ENCODE results near the gene CDK3.
"Not testable (repeated sequence)": the region's sequence is repeated elsewhere in the genome, so short reads cannot be mapped to it uniquely, and the experiment has no call there.

Gene CDK3

DNA sequence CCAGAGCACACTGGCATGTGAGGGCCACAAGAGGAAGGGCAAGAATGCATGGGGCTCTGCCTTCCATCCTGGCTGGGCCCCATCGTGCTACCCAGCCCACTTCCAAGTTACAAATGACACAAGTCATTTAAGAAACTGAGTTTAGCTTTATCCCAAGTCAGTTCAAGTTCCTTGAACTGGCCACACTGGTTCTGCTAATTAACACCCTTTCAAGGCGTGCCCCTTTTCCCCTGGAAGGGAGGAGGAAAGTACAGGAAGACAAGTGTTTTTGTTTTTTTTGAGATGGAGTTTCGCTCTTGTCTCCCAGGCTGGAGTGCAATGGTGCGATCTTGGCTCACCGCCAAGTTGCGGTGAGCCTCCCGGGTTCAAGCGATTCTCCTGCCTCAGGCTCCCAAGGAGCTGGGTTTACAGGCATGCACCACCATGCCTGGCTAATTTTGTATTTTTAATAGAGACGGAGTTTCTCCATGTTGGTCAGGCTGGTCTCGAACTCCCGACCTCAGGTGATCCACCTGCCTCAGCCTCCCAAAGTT, 43.9 kb downstream of the CDK3 start:
- not testable (repeated sequence) for DNase-seq

DNA sequence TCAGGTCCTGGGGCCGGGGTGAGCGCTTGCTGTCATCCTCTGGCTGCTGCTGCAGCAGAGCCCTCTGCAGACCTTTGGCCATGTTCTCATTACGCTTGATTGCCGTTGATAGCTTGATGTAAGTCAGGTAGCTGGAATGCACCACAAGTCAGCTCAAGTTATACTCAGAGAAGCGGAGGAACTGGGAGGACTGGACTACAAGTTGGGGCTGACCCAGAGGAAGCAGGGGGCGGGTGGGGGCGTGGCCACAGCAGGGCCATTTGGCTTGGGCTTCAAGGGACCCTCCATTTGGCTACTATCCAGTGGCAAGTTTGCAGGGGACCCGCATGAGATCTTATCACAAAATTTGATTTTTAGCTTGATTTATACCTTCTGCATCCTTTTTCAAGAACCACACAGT, 45.4 kb downstream of the CDK3 start:
- no peak for DNase-seq

DNA sequence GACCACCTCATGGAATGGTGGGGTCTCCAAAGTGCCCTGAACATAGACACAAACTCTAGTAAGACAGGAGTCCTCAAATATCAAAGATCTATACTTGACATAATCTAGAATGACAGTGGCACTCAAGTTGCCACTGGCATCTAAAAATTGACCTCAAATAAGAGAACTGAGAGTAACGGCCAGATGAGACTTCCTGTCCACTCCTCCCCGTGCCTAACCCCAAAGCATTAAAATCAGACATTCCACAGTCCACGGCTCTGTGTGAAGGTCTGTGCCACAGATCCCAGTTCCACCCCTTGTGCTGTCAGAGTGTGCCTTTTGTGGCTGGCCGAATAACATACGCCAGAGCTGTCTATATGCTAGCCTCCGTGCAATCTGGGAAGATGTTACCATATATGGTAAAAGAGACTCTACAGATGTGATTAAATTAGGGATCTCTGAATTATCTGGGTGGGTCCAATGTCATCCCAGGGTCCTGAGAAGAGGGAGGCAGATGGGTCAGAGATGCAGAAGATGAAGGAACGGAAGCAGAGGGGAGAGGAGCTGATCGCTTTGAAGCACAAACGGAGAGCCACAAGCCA, 47.5 kb downstream of the CDK3 start:
- no peak for DNase-seq

DNA sequence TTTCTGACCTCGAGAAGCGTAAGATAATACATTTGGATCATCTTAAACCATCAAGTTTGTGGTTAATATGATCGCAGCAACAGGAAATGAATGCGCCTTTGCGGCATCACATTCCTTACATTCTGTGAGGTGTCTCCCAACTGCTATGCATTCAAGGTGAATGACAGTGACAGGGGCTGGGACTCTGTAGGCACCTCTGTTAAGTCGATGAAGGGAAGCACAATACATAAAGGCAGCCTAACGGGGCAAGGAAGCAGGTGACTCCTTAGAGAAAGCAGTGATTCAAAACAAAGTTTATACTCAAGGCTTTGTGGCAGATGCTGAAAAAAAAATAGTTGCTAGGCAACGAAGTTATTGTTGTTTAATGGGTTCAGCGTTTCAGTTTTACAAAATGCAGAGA, 48.1 kb downstream of the CDK3 start:
- DNase-seq = no peak

DNA sequence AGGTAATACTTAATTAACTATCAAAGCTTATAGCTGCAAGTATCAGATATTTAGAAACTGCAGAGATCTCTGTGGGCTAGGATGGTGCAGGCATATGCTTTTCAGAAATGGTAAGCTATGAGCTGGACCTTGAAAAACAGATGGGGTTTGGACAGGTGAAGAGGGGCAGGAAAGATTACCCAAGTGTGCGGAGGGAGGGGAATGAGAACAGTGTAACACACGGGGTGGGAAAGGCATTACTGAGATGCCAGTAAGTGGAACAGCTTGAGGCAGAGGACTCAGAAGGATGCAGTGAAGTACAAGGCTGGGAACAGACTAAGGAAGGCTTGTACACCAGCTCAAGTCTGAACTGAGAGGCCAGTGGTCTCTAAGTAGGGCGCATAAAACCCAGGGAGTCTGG, 48.6 kb downstream of the CDK3 start:
- DNase-seq = no peak

DNA sequence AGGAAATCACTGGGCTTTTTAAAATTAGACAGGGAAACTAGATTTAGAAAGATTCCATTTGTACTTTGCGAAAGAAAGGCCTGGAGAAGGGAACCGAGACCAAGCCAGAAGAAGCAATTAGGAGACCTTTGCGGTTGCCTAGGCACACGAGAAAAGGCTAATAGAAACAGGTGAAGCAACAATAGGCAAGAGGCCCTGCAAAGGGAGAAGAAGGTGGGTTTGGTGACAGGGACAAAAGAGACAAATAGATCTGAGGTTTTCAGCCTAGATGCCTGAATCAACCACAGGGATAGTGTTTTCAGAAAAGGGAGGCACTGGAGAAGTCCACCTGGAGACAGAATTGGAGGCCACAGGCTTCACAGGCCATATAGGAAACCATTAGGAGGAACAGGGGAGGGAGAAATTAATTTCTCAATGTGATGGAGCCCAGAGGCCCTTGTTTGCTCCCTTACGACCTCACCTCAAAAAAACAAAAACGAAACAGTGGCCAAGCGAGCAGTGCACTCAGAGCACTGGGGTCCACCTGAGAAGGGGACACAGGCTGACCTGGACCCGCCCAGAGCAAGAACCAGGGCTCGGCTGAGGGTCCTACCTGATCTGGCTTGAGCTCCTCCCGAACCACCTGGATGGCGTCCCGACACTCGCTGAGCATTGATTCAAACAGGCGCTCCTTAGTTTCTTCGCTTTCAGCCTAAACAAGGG, 49.3 kb downstream of the CDK3 start:
- DNase-seq = no peak

DNA sequence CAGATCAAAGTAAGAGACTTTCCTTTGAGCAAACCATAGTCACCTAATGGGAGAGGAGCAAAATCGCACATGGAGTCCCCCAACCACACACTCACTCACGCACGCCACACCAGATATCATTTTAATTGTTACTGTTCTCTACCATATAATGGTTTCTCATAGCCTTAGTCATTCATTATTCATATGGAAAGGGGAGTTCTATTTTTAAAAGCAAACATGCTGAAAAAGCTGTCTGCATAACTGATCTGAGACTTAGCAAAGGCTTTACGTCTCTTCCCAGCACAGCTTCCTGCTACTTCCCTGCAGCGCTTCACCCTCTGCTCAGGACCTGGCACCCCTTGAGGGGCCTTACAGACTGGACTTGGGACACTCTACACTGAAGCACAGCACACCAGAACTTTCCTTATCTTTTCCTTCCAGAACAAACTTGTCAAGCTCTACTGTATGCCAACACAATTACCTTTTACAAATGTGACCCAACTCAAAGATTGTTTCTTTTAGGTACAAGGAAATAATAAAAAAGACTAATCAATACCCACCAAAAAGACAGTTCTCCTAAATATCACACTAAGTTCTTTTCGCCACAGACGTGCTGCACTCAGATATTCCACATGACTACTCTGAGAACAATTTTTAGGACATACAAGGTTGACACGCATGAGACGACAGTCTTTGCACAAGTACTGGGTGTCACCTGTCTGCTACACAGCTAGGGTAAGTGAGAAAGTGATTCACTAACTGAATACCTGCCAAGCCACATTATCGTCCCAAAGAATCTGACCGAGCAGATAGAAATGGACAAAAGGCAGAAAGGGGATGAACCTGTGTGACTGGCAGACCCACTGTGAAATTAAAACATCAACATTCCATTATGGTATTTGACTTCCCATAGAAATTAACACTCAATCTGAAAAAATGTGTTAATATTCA, 50.1 kb downstream of the CDK3 start:
- no peak for DNase-seq

DNA sequence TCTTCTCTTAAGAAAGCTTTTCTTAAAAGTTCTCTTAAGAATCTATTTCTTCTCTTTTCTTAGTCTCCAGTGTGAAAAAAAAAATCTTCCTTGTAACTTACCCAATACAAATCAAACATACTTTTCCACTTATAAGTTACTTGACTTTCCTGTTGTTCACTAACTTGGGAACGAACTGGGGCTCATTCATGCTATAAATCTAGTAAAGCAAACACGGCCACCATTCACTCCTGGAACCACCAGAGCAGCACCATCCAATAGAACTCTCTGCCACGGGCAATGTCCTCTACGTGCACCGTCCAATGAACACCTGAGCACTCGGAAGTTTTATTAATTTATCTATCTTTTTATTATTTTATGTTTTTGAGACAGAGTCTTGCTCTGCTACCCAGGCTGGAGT, 50.9 kb downstream of the CDK3 start:
- no peak for DNase-seq

DNA sequence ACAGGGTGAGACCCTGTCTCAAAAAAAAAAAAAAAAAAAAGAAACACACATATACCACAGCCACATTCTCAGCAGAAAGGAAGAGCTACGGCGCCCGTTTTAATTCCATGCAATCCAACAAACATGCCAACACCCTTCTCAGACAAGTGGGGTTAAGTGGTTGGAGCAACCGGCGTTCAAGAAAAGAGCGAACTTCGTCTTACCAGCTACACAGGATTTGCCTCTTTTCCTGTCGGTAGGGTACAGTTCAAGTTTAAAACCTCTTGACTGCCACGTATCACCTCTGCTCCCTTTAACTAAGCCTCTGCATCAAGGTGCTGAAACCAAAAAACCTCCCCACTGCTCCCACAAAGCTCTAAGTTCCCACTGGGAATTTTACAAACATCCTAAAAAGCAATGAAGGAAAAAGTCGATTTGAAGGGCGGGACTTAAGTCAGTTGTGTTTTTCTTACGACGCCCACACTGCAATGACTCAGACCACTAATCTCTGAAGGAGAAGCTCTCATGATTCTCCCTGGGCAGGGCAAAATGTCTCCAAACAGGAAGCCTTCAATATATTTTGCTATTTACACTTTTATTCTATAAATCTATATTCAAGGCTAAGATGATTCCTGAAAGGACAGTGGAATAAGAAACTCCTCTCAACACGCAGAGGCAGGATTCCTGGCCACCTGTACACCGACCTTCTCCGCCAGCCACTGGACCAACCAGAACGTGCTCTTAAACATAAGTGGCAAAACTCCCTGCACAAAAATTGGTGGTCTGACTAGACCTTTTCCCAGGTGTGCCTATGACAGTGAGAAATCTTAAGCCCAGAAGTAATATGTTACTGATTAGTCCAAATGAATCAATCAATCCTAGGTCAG, 52.8 kb downstream of the CDK3 start:
- no peak for DNase-seq

DNA sequence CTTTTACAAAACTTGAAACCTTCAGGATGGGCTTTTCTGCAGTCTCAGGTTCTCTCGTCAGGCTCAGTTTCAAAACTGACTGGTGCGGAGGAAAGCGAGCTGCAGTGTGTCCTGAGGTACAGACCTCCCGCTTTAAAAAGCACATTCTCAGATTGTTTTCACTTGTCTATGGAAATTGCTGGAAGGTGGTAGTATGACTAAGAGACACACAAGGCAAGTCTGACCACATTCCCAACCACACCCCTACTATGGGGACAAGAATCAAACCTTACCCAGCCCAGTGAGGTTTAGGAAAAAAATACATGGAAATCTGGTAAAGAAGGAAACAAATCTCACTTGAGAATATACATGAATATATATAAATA, 53.4 kb downstream of the CDK3 start:
- DNase-seq = no peak
